GM12878 (cell line): ENCODE measurements around the gene KRT73. TPM values are rescaled to one million over a fixed set of nuclear protein-coding genes. Genes with fewer than 3 reads are reported as not detected.

Experiments used
- ATAC-seq: fragments of 200-7000 bp; cut with Tn5 transposase; 3 replicates; pipeline ENCODE4 v1.9.1; 2020; ENCODE audit warnings: mild to moderate bottlenecking, moderate library complexity
- BruUV-seq: library from RNA; stranded (reverse); fragments of 400-500 nt; replicated peaks from 2 replicates; lab custom pipeline; 2021; lab: Mats Ljungman, UMichigan
- CTCF ChIA-PET: fragments of 300-600 bp; sonication (Branson Sonifier 250); formaldehyde crosslinking; extraction: SDS; loops from one replicate; lab custom pipeline; 2021; ENCODE audit warnings: inconsistent platforms; lab: Yijun Ruan, JAX
- POLR2A ChIA-PET: fragments of 350-600 bp; formaldehyde crosslinking; extraction: SDS; loops from one replicate; lab custom pipeline; 2021; ENCODE audit warnings: inconsistent platforms; lab: Charles Lee
- RAD21 ChIA-PET: fragments of 300-600 bp; sonication (Branson Sonifier 250); formaldehyde crosslinking; loops from one replicate; lab custom pipeline; 2023; ENCODE audit warnings: antibody characterized with exemption; ENCODE audit not compliant: unreplicated experiment; lab: Charles Lee
- SMC1A ChIA-PET: fragments of 300-600 bp; sonication (Branson Sonifier 250); formaldehyde crosslinking; loops from one replicate; lab custom pipeline; 2023; ENCODE audit not compliant: unreplicated experiment, uncharacterized antibody; lab: Charles Lee
- DNase-seq: peaks from one replicate; pipeline ENCODE4 v3.0.0-alpha.2; 2011; ENCODE audit warnings: low read depth, low spot score
- FAIRE-seq: peaks from 3 replicates; lab custom pipeline; 2011; peaks lifted over from hg19 to GRCh38; lab: Jason Lieb, UNC
- H2AFZ ChIP-seq: 2 replicates; pipeline ENCODE4 v1.6.0; 2011; ENCODE audit warnings: low read depth, low read length, control low read depth; ENCODE audit not compliant: control insufficient read depth
- H3K27ac ChIP-seq: 2 replicates; pipeline ENCODE4 v1.5.1; 2011; ENCODE audit warnings: control low read depth; ENCODE audit not compliant: control insufficient read depth, insufficient read depth
- H3K27me3 ChIP-seq, 2 experiments: replicated peaks in 1 of 2; 2 replicates each; pipeline versions ENCODE4 v1.6.0 to v1.6.1; 2011; ENCODE audit warnings: low read length in 1 of 2; ENCODE audit not compliant: control insufficient read depth in 2 of 2, insufficient read depth in 2 of 2
- H3K36me3 ChIP-seq, 2 experiments: 2 replicates each; pipeline ENCODE4 v1.5.1; 2011; ENCODE audit warnings: low read length in 1 of 2; ENCODE audit not compliant: control insufficient read depth in 2 of 2, insufficient read depth in 2 of 2
- H3K4me1 ChIP-seq: 2 replicates; pipeline ENCODE4 v1.6.1; 2011; ENCODE audit warnings: mild to moderate bottlenecking, low read length, moderate library complexity, mixed read lengths; ENCODE audit not compliant: control insufficient read depth, insufficient read depth
- H3K4me2 ChIP-seq: 2 replicates; pipeline ENCODE4 v1.6.0; 2011; ENCODE audit warnings: control low read depth; ENCODE audit not compliant: control insufficient read depth, insufficient read depth
- H3K4me3 ChIP-seq: fragments of 200-600 bp; sonication (generic); 2 replicates; pipeline ENCODE4 v1.5.1; 2016
- H3K79me2 ChIP-seq: 2 replicates; pipeline ENCODE4 v1.6.0; 2011; ENCODE audit warnings: low read length; ENCODE audit not compliant: control insufficient read depth, insufficient read depth
- H3K9ac ChIP-seq: 2 replicates; pipeline ENCODE4 v1.8.0; 2011; ENCODE audit warnings: low read length, control low read depth, mixed read lengths; ENCODE audit not compliant: control insufficient read depth, insufficient read depth
- H3K9me3 ChIP-seq: replicated peaks from 3 replicates; pipeline ENCODE4 v1.5.1; 2011; ENCODE audit warnings: mild to moderate bottlenecking, low read length; ENCODE audit not compliant: control insufficient read depth, insufficient read depth
- H4K20me1 ChIP-seq: 2 replicates; pipeline ENCODE4 v1.6.0; 2011; ENCODE audit not compliant: control insufficient read depth, insufficient read depth
- CHD1 ChIP-seq: IDR thresholded peaks from 2 replicates; pipeline ENCODE4 v1.6.1; 2012; ENCODE audit warnings: low read depth, low read length, improper control_type of control experiment
- CTCF ChIP-seq, 3 experiments: IDR thresholded peaks in 2 of 3; conservative IDR thresholded peaks in 1 of 3; 2 replicates each; pipeline ENCODE4 v1.5.1; 2011; ENCODE audit warnings: low read depth in 3 of 3, low read length in 3 of 3, mild to moderate bottlenecking in 3 of 3, control low read depth in 2 of 3, moderate library complexity in 2 of 3, inconsistent platforms in 1 of 3, mixed read lengths in 1 of 3; ENCODE audit not compliant: control insufficient read depth in 2 of 3, insufficient read depth in 1 of 3; ENCODE audit errors: extremely low read depth in 1 of 3
- EED ChIP-seq: sonication (generic); IDR thresholded peaks from 2 replicates; pipeline ENCODE4 v1.6.1; 2016; ENCODE audit warnings: antibody characterized with exemption, low read depth
- JUNB ChIP-seq: IDR thresholded peaks from 2 replicates; pipeline ENCODE4 v1.6.1; 2016; ENCODE audit warnings: antibody characterized with exemption, mild to moderate bottlenecking
- SUPT20H ChIP-seq: IDR thresholded peaks from 2 replicates; pipeline ENCODE4 v1.6.1; 2011; ENCODE audit warnings: low read depth, mild to moderate bottlenecking, low read length, moderate library complexity, borderline replicate concordance; ENCODE audit not compliant: control insufficient read depth
- TBL1XR1 ChIP-seq: IDR thresholded peaks from 2 replicates; pipeline ENCODE4 v1.6.1; 2012; ENCODE audit warnings: low read depth, low read length, improper control_type of control experiment
- TCF12 ChIP-seq: IDR thresholded peaks from 2 replicates; pipeline ENCODE4 v1.6.1; 2011; ENCODE audit warnings: low read depth, mild to moderate bottlenecking, low read length
- WGBS: methylation state at CpG from one replicate; pipeline ENCODE4 v1.1.6; 2016; ENCODE audit warnings: low lambda C conversion rate; ENCODE audit not compliant: insufficient replicate concordance, insufficient coverage; ENCODE audit errors: missing lambda C conversion rate; 5-methylcytosine and 5-hydroxymethylcytosine counted together
- in situ Hi-C: fragments of 300-500 bp; cut with MboI; formaldehyde crosslinking; loops from 9 replicates; pipeline ENCODE4 v1.14.3; 2018; ENCODE audit warnings: mixed read lengths
- intact Hi-C: fragments of 100-400 bp; cut with micrococcal nuclease; formaldehyde crosslinking; loops from one replicate; pipeline ENCODE4 v1.14.2; 2022; ENCODE audit not compliant: unreplicated experiment
- polyA plus RNA-seq, 11 experiments: library from polyadenylated mRNA; depleted of rRNA in 4 of 11; unstranded in 6 of 11; stranded (reverse) in 5 of 11; fragments of >200 nt; fragmentation: Nextera tagmentation in 4 of 11; fragmentation: Illumina TruSeq in 1 of 11; extraction: Ambion mirVana in 4 of 11; extraction: Trizol in 1 of 11; gene quantifications; 1 replicate in 1 of 11; 2 replicates in 10 of 11; pipeline versions ENCODE4 v1.2.1 to v1.2.3, GENCODE V29; 2011 to 2016; ENCODE audit warnings: inconsistent platforms in 2 of 11, missing spikeins in 2 of 11, low read depth in 1 of 11
- total RNA-seq, 4 experiments: library from RNA; depleted of rRNA in 3 of 4; stranded (reverse); fragments of >200 nt in 3 of 4; fragmentation: Illumina TruSeq in 1 of 4; extraction: Trizol in 1 of 4; gene quantifications; 2 replicates each; pipeline versions ENCODE4 v1.2.1 to v1.2.3, GENCODE V29; 2013 to 2021

The KRT73 gene
- total and polyA plus RNA-seq, 10 of the 15 experiments (the other 5 are each of a cell fraction or from before 2014, with no cell fraction given): not detected

GRCh38 chr12:52667931-52668330 lies 49.6 kb upstream of the KRT73 start (continued):
- TF ChIP-seq TCF12 (no peak), SUPT20H (no peak), TBL1XR1 (no peak), JUNB (no peak), EED (no peak)

- H3K79me2 ChIP-seq: no peaks in the 10 kb centered on the region
- ChIA-PET SMC1A (no interaction called here), CTCF (no interaction called here), RAD21 (no interaction called here), POLR2A (no interaction called here)
- no TSS peak for BruUV-seq
- intact Hi-C loops: no loop called here
- in situ Hi-C loops: no loop called here
- H3K27ac ChIP-seq: no peak overlapping the region
- H3K36me3 ChIP-seq: no peaks in the 10 kb centered on the region
- TF ChIP-seq CTCF (IDR thresholded peaks at IDR 0.05 in 2 of 3, conservative IDR thresholded peaks at IDR 0.05 in 1 of 3; ENCODE audit: control insufficient read depth in 2 of 3, extremely low read depth in 1 of 3, insufficient read depth in 1 of 3, low read depth in 3 of 3, low read length in 3 of 3) (peak in 2 of 3 experiments; percentile 8 to 14; a peak in 1 of 6 replicates), CHD1 (no peak)
- no peak for ATAC-seq
- 17% methylated on average over 9 of the region's 9 CpGs for WGBS
- peaks cover 0 to 2% of the 10 kb centered on the region in 2 experiments; a peak in 1 of 4 replicates for H3K27me3 ChIP-seq
- no peak overlapping the region for H2AFZ ChIP-seq
- FAIRE-seq: no peak
- H3K9me3 ChIP-seq: no peaks in the 10 kb centered on the region
- no peak overlapping the region for H3K9ac ChIP-seq
- H3K4me3 ChIP-seq: no peak overlapping the region
- H3K4me2 ChIP-seq: no peak overlapping the region
- H3K4me1 ChIP-seq: no peaks in the 10 kb centered on the region
- no peak for DNase-seq
- H4K20me1 ChIP-seq: no peaks in the 10 kb centered on the region
Measured at GRCh38 chr12:52667509-52667908, 49.1 kb upstream of the KRT73 start.
